A549 (cell line): ENCODE data around the gene NSRP1. TPM values are rescaled to one million over a fixed set of nuclear protein-coding genes. Genes with fewer than 3 reads are reported as not detected.

ENCODE experiments used
- ATAC-seq, 2 experiments: fragments of 200-7000 bp in 1 of 2; fragments of >200 bp in 1 of 2; cut with Nextera tagmentation in 1 of 2; cut with Tn5 transposase in 1 of 2; 3 replicates each; pipeline versions ENCODE4 v1.8.0 to v1.9.1; 2018 to 2020; ENCODE audit warnings: mild to moderate bottlenecking in 1 of 2, moderate library complexity in 1 of 2
- CTCF ChIA-PET: fragments of 300-600 bp; sonication (Branson Sonifier 250); formaldehyde crosslinking; extraction: SDS; loops from one replicate; lab custom pipeline; 2021; ENCODE audit warnings: antibody characterized with exemption, inconsistent platforms; lab: Yijun Ruan, JAX
- POLR2A ChIA-PET: fragments of 350-600 bp; formaldehyde crosslinking; extraction: SDS; loops from one replicate; lab custom pipeline; 2021; ENCODE audit warnings: antibody characterized with exemption, inconsistent platforms; lab: Yijun Ruan, JAX
- DNase-seq, 2 experiments: peaks; one replicate each; pipeline versions ENCODE4 v3.0.0 to v3.0.0-alpha.2; 2011 to 2016; ENCODE audit warnings: low read depth in 1 of 2, low spot score in 1 of 2
- FAIRE-seq: peaks from 2 replicates; lab custom pipeline; 2011; peaks lifted over from hg19 to GRCh38; lab: Jason Lieb, UNC
- H3K27ac ChIP-seq, 2 experiments: fragments of >200 bp; sonication (Bioruptor Twin); formaldehyde crosslinking; 3 replicates each; pipeline ENCODE4 v1.5.1; 2016 to 2017
- H3K4me1 ChIP-seq: fragments of >200 bp; sonication (Bioruptor Twin); formaldehyde crosslinking; 3 replicates; pipeline ENCODE4 v1.6.1; 2016
- H3K4me2 ChIP-seq: fragments of >200 bp; sonication (Bioruptor Twin); formaldehyde crosslinking; 3 replicates; pipeline ENCODE4 v1.6.1; 2016
- H3K4me3 ChIP-seq: fragments of >200 bp; sonication (Bioruptor Twin); formaldehyde crosslinking; 3 replicates; pipeline ENCODE4 v1.5.1; 2016
- H3K9me3 ChIP-seq: fragments of >200 bp; sonication (Bioruptor Twin); formaldehyde crosslinking; 3 replicates; pipeline ENCODE4 v1.6.1; 2016
- CBX2 ChIP-seq: fragments of 200-600 bp; sonication (generic); IDR thresholded peaks from 2 replicates; pipeline ENCODE4 v1.6.1; 2016; ENCODE audit warnings: low read depth, mild to moderate bottlenecking, borderline replicate concordance
- CEBPB ChIP-seq, 2 experiments: fragments of >200 bp in 1 of 2; sonication (Bioruptor Twin) in 1 of 2; formaldehyde crosslinking in 1 of 2; IDR thresholded peaks; 2 replicates each; pipeline ENCODE4 v1.6.1; 2012 to 2016
- CHD4 ChIP-seq: fragments of 200-600 bp; sonication (generic); IDR thresholded peaks from 2 replicates; pipeline ENCODE4 v1.6.1; 2016; ENCODE audit warnings: antibody characterized with exemption, mild to moderate bottlenecking, borderline replicate concordance
- CTCF ChIP-seq: fragments of >200 bp; sonication (Bioruptor Twin); formaldehyde crosslinking; IDR thresholded peaks from 3 replicates; pipeline ENCODE4 v1.5.1; 2016
- EHF ChIP-seq: fragments of 250-450 bp; sonication (Bioruptor Pico); IDR thresholded peaks from 2 replicates; pipeline ENCODE4 v1.5.0; 2020; ENCODE audit warnings: mild to moderate bottlenecking
- EHMT2 ChIP-seq: fragments of 200-600 bp; sonication (generic); IDR thresholded peaks from 2 replicates; pipeline ENCODE4 v1.6.1; 2016; ENCODE audit warnings: antibody characterized with exemption, low read depth, mild to moderate bottlenecking, moderate library complexity
- EP300 ChIP-seq, 2 experiments: fragments of >200 bp; sonication (Bioruptor Twin); formaldehyde crosslinking; IDR thresholded peaks; 2 replicates in 1 of 2; 3 replicates in 1 of 2; pipeline ENCODE4 v1.6.1; 2016 to 2017
- FOSB ChIP-seq: fragments of 250-450 bp; sonication (Bioruptor Pico); IDR thresholded peaks from 2 replicates; pipeline ENCODE4 v1.5.0; 2020; ENCODE audit warnings: mild to moderate bottlenecking, moderate library complexity
- FOSL2 ChIP-seq, 2 experiments: fragments of 450-650 bp in 1 of 2; fragments of >200 bp in 1 of 2; sonication (Bioruptor Twin) in 1 of 2; formaldehyde crosslinking; IDR thresholded peaks; 2 replicates each; pipeline versions ENCODE4 v1.5.0 to v1.6.1; 2016 to 2020; ENCODE audit warnings: mild to moderate bottlenecking in 1 of 2, moderate library complexity in 1 of 2
- FOXS1 ChIP-seq: fragments of 250-450 bp; sonication (Bioruptor Pico); IDR thresholded peaks from 2 replicates; pipeline ENCODE4 v1.5.0; 2020; ENCODE audit warnings: mild to moderate bottlenecking, moderate library complexity
- HDAC2 ChIP-seq: fragments of 200-600 bp; sonication (generic); IDR thresholded peaks from 2 replicates; pipeline ENCODE4 v1.6.1; 2016
- HEYL ChIP-seq: fragments of 250-450 bp; sonication (Bioruptor Pico); IDR thresholded peaks from 2 replicates; pipeline ENCODE4 v1.8.0; 2021; ENCODE audit warnings: mild to moderate bottlenecking, moderate library complexity
- HOXB13 ChIP-seq: fragments of 250-450 bp; sonication (Bioruptor Pico); IDR thresholded peaks from 2 replicates; pipeline ENCODE4 v1.5.0; 2020; ENCODE audit warnings: low read depth, mild to moderate bottlenecking, moderate library complexity
- JUN ChIP-seq, 2 experiments: fragments of >200 bp; sonication (Bioruptor Twin); formaldehyde crosslinking; IDR thresholded peaks; 2 replicates in 1 of 2; 3 replicates in 1 of 2; pipeline ENCODE4 v1.6.1; 2016 to 2017
- JUNB ChIP-seq: fragments of >200 bp; sonication (Bioruptor Twin); formaldehyde crosslinking; IDR thresholded peaks from 2 replicates; pipeline ENCODE4 v1.6.1; 2016
- MAFK ChIP-seq: fragments of 450-650 bp; IDR thresholded peaks from 2 replicates; pipeline ENCODE4 v1.6.1; 2014; ENCODE audit not compliant: partially characterized antibody
- MAX ChIP-seq: IDR thresholded peaks from 2 replicates; pipeline ENCODE4 v1.6.1; 2012
- MYC ChIP-seq: IDR thresholded peaks from 2 replicates; pipeline ENCODE4 v1.6.1; 2012; ENCODE audit warnings: mild to moderate bottlenecking, inconsistent platforms, low read length, improper control_type of control experiment, borderline replicate concordance
- PBX3 ChIP-seq: IDR thresholded peaks from 2 replicates; pipeline ENCODE4 v1.6.1; 2012
- POLR2A ChIP-seq: IDR thresholded peaks from 2 replicates; pipeline ENCODE4 v1.6.1; 2012; ENCODE audit warnings: mild to moderate bottlenecking, low read length
- RCOR1 ChIP-seq: fragments of 150-350 bp; IDR thresholded peaks from 2 replicates; pipeline ENCODE4 v1.6.1; 2014; ENCODE audit warnings: antibody characterized with exemption, low read length, low read depth
- RFX5 ChIP-seq: fragments of 450-650 bp; IDR thresholded peaks from 2 replicates; pipeline ENCODE4 v1.7.1; 2014; ENCODE audit warnings: antibody characterized with exemption, mild to moderate bottlenecking, moderate library complexity
- TFCP2L1 ChIP-seq: fragments of 250-450 bp; sonication (Bioruptor Pico); IDR thresholded peaks from 2 replicates; pipeline ENCODE4 v1.5.0; 2021; ENCODE audit warnings: mild to moderate bottlenecking
- ZC3H11A ChIP-seq: fragments of 450-650 bp; IDR thresholded peaks from 2 replicates; pipeline ENCODE4 v1.6.1; 2014; ENCODE audit warnings: antibody characterized with exemption, mild to moderate bottlenecking
- ZFP36 ChIP-seq: fragments of 450-650 bp; IDR thresholded peaks from 2 replicates; pipeline ENCODE4 v1.6.1; 2014; ENCODE audit warnings: borderline replicate concordance; ENCODE audit not compliant: partially characterized antibody
- ZNF302 ChIP-seq: fragments of 250-450 bp; sonication (Bioruptor Pico); IDR thresholded peaks from 2 replicates; pipeline ENCODE4 v1.9.0; 2021; ENCODE audit warnings: inconsistent platforms, mild to moderate bottlenecking, moderate library complexity
- WGBS: methylation state at CpG from one replicate; pipeline ENCODE4 v1.1.6; 2017; ENCODE audit errors: missing lambda C conversion rate; 5-methylcytosine and 5-hydroxymethylcytosine counted together
- polyA plus RNA-seq, 4 experiments: library from polyadenylated mRNA; depleted of rRNA in 3 of 4; stranded (reverse); fragments of >200 nt; fragmentation: RNase III in 1 of 4; extraction: RNeasy Plus Mini Kit Qiagen cat#74134 plus additional on column Dnase treatment in 1 of 4; gene quantifications; 2 replicates in 3 of 4; 3 replicates in 1 of 4; pipeline ENCODE4 v1.2.3, GENCODE V29; 2011 to 2017

The NSRP1 gene
- polyA plus RNA-seq, 2 of the 4 experiments (the other 2 are of a cell fraction), result 30.9 to 39.6 TPM

GRCh38 chr17:30068465-30068864, 48.2 kb upstream of the NSRP1 start:
- H3K27ac ChIP-seq, result no peak overlapping the region
- peaks cover 26% of the 10 kb centered on the region for H3K9me3 ChIP-seq
- ChIA-PET CTCF (interaction anchor here (0.6 to 2.9 kb wide), 4 partner anchors 23 to 382 kb away, joined by 3 to 18 read pairs (median 4); no protein-coding TSS in a partner anchor), POLR2A (no interaction called here)
- ATAC-seq, result no peak
- no peak for FAIRE-seq
- DNase-seq, result no peak
- H3K4me2 ChIP-seq, result no peak overlapping the region
- WGBS, result 79% methylated on average over 16 of the region's 16 CpGs
- no peaks in the 10 kb centered on the region for H3K4me1 ChIP-seq
- H3K4me3 ChIP-seq, result no peak overlapping the region
- TF ChIP-seq JUN (IDR thresholded peaks at IDR 0.05), result no peak
- no peak for TF ChIP-seq CBX2
- TF ChIP-seq HOXB13 (CRISPR knock-in tag), result no peak
- TF ChIP-seq ZNF302 (CRISPR knock-in tag), result no peak
- TF ChIP-seq EHMT2, result no peak
- TF ChIP-seq RFX5, result no peak
- no peak for TF ChIP-seq EHF
- no peak for TF ChIP-seq HDAC2
- TF ChIP-seq CEBPB (IDR thresholded peaks at IDR 0.05), result no peak
- TF ChIP-seq FOSL2 (IDR thresholded peaks at IDR 0.05), result no peak
- no peak for TF ChIP-seq FOSL2 (CRISPR knock-in tag; IDR thresholded peaks at IDR 0.05)
- no peak for TF ChIP-seq RCOR1
- no peak for TF ChIP-seq CTCF
- TF ChIP-seq POLR2A, result no peak
- no peak for TF ChIP-seq FOXS1 (CRISPR knock-in tag)
- no peak for TF ChIP-seq HEYL (CRISPR knock-in tag)
- TF ChIP-seq FOSB (CRISPR knock-in tag), result no peak
- TF ChIP-seq PBX3, result no peak
- TF ChIP-seq MAX, result no peak
- no peak for TF ChIP-seq CHD4
- no peak for TF ChIP-seq MAFK

- ATAC-seq (no peak), FAIRE-seq (no peak), DNase-seq (no peak)
- Histone ChIP-seq H3K27ac (no peak overlapping the region), H3K4me2 (no peak overlapping the region), H3K9me3 (no peaks in the 10 kb centered on the region), H3K4me3 (no peak overlapping the region), H3K4me1 (no peaks in the 10 kb centered on the region)
- 59% methylated on average over 2 of the region's 2 CpGs for WGBS
- ChIA-PET CTCF (interaction anchor here (0.6 to 3.9 kb wide), 4 partner anchors 19 to 1018 kb away, joined by 3 to 23 read pairs (median 4); no protein-coding TSS in a partner anchor), POLR2A (no interaction called here)
- TF ChIP-seq ZFP36 (no peak), CHD4 (no peak), ZC3H11A (no peak), JUNB (no peak), MYC (no peak), EP300 (IDR thresholded peaks at IDR 0.05) (no peak), TFCP2L1 (no peak), MAFK (peak; percentile 62)
Measured at GRCh38 chr17:30074254-30074653, 42.4 kb upstream of the NSRP1 start.
